ENCODE data around the gene TLCD1. TPM values are rescaled to one million over a fixed set of nuclear protein-coding genes. Genes with fewer than 3 reads are reported as not detected.

Gene TLCD1
- total and polyA plus RNA-seq, 2 of the 8 experiments (the other 6 are each of a cell fraction or from before 2014, with no cell fraction given): 40.7 to 128 TPM

DNA sequence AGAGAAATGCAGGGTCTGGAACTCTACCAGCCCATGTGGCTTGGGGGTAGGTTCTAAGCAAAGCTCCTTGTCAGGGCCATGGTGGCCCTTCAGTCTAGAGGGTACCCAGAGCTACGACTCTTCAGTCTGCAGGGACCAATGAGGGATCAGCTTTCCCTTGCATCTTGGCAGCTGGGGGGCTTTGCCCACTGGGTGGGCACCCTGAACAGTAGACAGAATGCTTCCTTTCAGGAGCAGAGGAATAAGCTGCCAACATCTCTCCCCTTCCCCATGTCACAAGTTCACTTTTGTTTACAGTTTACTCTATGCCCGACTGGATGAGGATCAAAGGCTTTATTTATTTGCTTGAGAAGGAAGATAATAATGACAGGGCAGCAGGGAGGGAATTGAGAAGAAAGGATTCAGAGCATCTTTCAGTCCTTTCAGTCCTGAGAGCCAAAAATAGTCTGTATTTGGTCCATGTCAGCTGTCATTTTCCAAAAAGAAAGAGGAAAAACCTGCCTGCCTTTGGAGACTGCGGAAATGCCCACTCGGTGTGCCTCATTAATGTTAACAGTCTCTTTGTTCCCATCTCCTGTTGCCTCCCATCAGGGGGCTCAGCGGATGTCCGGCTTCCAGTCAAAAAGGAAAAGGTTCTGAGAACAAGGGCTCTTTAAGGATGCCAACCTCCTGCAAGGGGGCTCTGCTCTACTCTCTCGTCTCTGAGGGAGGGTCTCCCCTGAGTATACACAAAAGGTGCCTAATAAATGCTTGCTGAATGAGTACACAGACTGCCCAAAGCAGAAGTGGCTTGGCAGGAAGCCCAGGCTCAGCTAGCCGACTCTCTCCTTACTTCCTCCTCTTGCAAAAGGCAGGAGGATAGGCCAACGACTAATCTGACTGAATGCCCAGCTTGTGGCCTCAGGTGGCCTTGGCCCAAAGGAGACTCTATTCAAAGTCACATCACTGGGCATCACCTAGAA, 34.8 kb upstream of the TLCD1 start (continued):
- peak in 1 of 2 experiments; percentile 64; a peak in 1 of 4 replicates for TF ChIP-seq SIN3A (conservative IDR thresholded peaks at IDR 0.05 in 1 of 2, IDR thresholded peaks at IDR 0.05 in 1 of 2; ENCODE audit: low read depth in 1 of 2, low read length in 2 of 2)
- TF ChIP-seq YY1 (IDR thresholded peaks at IDR 0.05; ENCODE audit: low read depth, low read length): 0 out of 2 replicates have a peak, but pooled peaks have one; percentile 9
- TF ChIP-seq, protein P1, sequence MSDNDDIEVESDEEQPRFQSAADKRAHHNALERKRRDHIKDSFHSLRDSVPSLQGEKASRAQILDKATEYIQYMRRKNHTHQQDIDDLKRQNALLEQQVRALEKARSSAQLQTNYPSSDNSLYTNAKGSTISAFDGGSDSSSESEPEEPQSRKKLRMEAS (IDR thresholded peaks at IDR 0.05): 0 out of 2 replicates have a peak, but pooled peaks have one; percentile 26
